NCI-H1436 (cell line): Measurements from ENCODE around the gene RAB1A.

ENCODE experiments used
- DNase-seq: peaks from one replicate; lab custom pipeline; 2025; lab: John Stamatoyannopoulos, UW

The RAB1A gene

DNA sequence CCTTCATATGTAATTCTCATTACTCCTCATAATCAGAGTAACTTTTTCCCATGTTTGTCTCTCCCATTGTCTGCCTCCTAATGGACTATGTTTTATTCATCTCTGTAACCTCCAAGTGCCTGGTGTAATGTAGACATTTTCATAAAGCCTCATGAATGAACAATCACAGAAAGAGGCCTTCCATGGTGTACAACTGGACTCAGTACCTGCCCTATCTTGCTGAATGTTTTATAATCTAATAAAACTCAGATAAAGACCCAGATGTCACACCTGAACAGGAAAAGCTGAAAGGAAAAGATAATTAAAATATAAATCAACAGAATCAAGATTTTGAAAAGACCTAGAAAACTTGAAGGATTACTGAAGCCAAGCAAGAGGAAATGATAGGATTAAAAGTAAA is 36.7 kb downstream of the RAB1A start:
- no peak for DNase-seq

DNA sequence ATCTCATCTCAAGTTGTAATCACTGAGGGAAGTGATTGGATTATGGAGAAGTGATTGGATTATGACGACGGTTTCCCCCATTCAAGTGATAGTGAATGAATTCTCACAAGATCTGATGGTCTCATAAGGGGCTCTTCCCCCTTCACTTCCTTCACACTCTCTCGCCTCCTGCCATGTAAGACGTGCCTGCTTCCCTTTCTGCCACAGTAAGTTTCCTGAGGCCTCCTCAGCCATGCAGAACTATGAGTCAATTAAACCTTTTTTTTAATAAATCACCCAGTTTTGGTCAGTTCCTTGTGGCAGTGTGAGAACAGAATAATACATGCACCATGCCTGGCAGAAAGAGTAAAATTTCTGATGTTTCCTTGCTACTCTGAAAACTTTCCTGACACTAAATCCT is 37.1 kb downstream of the RAB1A start:
- DNase-seq = no peak

DNA sequence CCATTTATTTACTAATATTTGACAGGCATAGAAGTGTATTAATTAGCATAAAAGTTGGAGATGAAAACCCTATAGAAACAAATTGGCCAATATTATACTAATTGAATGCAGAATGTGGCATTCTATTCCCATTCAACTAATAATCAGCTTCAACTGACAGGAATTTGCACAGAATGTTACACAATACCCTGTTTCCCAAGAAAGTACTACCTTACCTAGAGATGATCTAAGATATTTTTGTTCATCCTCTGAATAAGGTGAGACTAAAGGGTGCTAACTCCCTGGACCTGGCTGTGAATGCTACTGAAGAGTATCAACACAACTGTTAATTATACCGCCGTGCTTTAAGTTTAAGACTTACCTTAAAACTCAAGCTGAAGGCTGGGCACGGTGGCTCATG is 44.8 kb downstream of the RAB1A start:
- no peak for DNase-seq

DNA sequence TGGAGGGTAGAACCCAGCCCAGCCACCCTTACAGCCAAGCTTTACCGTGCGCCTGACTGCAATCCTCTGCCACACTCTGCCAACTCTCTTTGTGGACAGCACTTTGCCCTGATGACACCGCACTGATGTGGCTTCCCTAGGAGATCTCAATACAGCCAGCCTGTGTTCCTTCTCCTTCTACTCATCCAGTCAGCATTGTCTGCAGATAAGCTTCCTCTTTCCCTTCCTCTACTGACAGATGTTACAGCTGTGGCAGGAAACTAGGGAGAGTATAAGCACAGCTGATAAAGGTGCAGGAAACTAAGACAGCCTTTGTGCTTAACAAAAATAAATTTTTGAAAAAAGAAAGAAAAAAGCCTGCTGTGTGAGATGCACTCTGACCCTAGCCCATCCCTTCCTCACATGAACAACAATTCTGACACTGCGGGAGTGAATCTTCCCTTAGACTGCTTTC is 48.6 kb downstream of the RAB1A start:
- DNase-seq = no peak

DNA sequence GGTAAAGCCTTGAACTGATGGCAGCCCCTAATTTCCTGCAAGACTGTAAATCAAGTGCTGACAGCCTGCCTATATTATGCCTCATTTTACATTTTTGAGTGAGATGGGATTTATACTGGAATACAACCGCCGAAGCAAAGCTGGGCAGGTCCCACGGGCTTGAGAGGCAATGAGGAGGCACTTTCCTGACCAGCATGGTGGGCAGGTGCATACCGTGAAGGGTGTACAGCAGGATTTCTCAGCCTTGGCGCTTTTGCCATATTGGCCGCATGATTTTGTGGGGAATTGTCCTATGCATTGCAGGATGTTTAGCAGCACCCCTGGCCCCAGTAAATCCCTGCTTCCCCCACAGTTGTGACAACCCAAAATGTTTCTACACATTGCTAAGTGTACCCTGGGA is 50.9 kb downstream of the RAB1A start:
- DNase-seq = no peak

DNA sequence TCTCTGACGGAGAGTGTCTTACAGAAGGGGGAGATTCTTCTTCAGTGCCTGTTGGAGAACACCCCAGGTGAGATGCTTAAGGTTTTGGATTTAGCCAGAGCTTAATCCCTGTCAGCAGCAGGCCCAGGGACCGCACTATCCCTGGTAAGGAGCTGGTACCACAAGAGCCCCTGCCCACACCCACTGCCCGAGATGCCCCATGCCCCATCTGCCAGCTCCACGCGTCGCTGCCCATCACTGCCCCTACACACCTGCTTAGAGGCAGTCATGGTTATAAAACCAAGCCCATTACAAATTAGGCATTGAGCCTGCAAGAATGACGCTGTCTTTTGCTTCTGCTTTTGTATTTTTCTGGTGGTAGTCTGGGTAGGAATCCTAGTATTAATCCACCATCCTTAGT is 52.0 kb downstream of the RAB1A start:
- DNase-seq = no peak

DNA sequence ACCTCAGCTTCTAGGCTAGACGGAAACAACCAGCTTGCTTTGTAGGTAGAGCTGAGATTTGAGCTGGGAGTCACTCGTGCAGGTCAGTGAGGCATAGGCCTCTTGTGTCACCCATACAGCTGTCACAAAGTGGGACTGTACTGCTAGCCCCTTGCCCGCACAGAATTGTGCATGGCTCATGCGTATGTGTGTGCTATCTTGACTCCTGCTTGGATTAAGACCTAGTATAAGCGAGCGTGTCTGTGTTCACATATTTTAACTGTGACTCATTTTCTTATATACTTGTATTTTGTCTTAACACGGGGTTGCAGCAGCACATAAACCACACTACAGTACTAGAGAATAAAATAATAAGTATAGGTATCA is 53.6 kb downstream of the RAB1A start:
- no peak for DNase-seq

DNA sequence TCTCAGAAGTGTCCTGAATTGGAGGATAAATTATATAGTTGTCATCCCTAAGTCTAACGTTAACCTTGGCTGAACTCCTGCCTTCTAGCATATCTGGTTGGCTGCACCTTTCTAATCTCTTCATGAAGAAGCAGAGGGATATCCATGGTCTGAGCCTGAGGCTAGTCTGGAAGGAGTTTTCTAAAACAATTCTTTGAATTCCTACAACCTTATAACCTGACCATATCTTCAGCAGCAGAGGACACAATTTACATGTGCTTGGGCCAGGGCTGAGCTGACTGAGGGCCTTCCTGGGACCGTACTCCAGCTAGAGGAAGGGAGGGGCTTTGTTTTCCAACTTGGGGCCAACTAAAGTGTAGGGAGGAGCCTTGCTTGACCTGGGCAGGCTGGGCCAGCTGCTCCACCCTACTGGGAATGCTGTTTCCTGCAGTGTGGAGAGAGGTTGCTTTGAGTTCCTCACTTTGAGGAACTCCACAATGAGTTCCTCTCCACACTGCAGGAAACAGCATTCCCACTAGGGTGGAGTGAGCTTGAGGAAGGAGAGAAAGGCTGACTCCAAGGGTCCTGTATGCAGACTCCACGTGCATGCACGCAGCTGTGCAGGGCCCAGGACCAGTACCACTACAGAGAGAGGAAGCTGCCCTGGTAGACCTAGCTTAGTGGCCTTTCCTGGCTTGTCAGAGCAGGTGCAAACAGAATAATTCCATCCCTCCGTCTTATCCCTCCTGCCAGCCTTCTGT is 54.1 kb downstream of the RAB1A start:
- no peak for DNase-seq

DNA sequence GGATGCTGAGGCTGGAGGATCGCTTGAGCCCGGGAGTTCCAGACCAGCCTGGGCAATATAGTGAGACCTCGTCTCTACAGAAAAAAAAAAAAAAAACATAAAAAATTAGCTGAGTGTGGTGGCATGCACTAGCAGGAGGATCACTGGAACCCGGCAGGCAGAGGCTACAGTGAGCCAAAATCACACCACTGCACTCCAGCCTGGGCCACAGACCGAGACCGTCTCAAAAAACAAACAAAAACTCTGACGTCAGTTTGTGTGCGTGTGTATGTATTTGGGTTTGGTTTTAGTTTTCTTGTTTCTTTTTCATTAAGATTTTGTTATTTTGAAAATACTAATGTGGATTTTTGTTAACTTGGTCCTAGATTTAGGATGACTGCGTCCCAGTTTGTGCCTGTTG is 54.7 kb downstream of the RAB1A start:
- no peak for DNase-seq

DNA sequence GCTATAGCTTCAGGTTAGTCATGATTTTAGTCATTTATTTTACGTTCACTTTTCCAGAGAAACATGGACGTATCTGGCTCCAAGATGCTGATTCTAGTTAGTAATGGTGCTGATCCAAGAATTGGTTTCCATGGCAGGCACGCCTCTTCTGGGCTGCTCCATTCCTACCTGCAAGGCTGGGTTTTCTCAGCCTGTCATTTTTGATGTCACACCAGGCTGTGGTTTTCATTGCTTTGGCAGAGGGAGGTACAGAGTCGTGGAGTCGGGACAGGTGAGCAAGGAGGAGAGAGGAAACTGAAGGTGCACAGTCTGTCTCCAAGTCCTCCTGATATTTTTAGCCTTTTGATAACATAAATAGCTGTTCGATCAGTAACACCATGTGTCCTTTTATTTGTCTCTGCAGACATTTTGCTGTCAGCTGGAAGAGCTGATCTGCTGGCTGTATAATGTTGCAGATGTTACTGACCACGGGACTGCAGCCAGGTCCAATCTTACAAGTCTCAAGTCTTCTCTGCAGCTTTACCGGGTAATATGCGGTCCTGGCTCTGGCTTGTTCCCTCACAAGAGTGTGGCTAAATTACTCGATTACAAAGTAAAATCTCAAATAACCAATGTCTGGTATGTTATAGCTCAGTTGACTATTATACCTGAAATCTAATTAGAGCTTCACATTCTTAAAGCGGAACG is 55.9 kb downstream of the RAB1A start:
- no peak for DNase-seq

DNA sequence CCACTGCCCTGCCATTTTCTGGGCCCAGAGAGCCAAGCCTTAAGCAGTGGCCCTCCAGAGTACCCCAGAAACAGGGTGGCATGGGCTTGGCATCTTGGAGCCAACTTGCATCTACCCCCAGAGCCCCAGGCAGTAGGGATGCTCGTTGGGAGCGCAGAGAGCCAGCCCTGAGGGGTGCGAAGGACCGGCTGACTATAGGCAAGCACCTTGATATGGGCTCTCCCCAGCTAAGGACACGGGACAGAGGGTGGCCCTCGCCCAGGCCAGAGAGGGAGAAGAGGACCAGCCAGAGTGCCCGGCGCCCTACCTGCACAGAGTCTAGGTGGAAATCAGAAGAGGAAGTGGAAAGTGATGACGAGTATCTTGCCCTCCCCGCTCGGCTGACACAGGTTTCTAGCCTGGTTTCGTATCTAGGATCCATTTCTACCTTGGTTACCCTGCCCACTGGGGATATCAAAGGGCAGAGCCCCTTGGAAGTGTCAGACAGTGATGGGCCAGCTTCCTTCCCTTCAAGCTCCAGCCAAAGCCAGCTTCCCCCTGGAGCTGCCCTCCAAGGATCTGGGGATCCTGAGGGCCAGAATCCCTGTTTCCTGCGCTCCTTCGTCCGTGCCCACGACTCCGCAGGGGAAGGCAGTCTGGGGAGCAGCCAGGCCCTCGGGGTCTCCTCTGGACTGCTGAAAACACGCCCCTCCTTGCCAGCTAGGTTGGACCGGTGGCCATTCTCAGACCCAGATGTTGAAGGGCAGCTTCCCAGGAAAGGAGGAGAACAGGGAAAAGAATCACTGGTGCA is 57.5 kb downstream of the RAB1A start:
- DNase-seq = no peak

DNA sequence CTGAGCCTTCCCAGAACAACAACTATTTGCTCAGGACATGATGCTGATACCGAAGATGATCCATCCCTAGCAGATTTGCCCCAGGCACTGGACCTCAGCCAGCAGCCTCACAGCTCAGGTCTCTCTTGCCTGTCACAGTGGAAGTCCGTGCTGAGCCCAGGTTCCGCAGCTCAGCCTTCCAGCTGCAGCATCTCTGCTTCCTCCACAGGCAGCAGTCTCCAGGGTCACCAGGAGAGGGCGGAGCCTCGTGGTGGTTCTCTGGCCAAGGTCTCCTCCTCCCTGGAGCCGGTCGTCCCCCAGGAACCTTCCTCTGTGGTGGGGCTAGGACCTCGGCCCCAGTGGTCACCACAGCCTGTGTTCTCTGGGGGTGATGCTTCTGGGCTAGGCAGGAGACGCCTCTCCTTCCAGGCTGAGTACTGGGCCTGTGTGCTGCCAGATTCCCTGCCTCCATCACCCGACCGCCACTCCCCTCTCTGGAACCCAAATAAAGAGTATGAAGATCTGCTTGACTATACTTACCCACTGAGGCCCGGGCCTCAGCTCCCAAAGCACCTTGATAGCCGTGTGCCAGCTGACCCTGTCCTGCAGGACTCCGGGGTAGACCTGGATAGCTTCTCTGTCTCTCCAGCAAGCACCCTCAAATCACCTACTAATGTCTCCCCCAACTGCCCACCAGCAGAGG is 58.3 kb downstream of the RAB1A start:
- no peak for DNase-seq

DNA sequence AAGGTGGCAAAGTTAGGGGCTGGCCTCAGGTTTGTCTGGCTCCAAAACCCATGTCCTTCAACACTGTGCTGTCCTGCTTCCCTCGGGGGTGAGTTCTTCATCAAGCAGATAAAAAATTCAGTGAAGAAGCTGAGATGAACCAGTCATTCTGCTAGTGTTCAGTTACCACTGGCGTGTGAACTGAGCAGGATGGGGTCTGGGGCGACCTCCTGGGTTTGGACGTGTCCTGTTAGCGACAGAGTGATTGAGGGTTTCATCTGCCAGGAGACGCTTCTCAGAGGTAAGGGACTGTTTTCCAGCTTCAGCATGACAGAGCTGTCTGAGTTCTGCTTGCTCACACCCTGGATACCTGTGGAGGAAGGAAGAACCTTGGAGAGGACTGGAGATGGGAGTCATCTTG is 59.0 kb downstream of the RAB1A start:
- no peak for DNase-seq

DNA sequence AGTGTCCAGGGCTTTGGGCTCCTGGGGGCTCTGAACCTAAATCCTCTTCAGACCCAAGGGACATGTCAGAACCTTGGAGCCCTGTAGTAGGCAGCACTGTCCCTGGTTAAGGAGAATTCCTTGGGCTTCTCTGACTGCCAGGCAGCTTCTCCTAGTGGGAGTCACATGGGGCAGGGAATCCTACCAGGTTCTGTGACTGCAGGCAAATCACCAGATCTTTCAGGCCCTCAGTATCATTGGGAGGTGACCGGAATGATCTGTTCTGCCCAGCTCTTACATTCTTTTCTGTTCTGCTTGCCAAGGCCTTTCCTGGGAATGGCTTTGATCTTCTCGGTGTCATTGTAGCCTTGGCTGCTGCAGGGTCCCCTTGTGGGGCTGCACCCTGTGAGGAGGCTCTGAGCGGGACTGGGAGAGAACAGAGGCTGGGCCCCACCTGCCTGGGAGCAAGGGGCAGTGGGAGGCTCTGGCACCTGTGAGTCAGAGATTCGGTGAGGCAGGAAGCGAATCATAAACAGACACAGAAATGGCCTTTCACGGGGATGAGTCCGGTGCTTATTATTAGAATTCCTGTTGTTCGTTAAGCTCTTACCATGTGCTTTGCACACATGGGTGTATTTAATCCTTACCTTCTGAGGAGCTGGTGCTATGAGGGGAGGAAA is 59.6 kb downstream of the RAB1A start:
- DNase-seq = no peak

DNA sequence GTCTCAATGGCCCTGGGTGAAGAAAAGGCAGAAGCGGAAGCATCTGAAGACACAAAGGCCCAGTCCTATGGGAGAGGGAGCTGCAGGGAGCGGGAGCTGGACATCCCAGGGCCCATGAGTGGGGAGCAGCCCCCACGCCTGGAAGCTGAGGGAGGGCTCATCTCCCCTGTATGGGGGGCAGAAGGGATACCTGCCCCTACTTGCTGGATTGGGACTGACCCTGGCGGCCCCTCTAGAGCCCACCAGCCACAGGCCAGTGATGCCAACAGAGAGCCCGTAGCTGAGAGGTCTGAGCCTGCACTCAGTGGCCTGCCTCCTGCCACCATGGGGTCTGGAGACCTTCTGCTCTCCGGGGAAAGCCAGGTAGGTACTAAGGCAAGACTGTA is 60.5 kb downstream of the RAB1A start:
- no peak for DNase-seq

DNA sequence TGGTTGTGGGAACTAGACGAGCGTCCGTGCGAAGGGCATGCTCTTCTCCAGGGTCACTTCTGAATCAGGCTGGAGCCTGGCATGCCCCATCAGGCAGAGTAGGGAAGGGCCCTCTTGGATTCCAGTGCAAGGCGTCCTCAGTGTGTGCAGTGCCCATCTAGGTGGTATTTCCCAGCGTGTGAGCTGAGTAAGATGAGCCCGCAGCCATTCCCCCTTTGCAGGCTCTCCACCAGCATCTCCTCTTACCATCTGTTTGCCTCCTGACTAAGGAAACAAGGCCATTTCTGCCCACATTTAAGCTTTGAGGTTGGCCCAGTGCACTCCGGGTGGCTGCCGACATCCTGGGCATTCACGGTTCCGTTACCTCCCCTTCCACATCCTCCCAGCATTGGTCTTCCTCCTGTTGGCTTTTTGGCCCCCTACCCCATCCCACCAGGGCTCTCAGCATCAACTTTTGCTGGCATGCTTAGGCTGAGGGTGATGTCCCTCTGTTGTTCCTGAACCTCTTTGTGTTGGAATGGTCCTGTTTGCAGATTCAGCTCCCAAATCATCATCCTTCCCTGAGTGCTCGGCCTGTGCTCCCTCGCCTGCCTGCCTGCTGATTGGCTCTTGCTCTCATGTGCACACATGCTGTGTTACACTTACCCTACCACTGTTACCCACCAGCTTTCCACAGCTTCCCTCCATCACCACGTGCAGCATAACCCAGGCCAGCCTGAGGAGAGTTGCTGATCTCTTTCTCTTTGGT is 61.9 kb downstream of the RAB1A start:
- no peak for DNase-seq

DNA sequence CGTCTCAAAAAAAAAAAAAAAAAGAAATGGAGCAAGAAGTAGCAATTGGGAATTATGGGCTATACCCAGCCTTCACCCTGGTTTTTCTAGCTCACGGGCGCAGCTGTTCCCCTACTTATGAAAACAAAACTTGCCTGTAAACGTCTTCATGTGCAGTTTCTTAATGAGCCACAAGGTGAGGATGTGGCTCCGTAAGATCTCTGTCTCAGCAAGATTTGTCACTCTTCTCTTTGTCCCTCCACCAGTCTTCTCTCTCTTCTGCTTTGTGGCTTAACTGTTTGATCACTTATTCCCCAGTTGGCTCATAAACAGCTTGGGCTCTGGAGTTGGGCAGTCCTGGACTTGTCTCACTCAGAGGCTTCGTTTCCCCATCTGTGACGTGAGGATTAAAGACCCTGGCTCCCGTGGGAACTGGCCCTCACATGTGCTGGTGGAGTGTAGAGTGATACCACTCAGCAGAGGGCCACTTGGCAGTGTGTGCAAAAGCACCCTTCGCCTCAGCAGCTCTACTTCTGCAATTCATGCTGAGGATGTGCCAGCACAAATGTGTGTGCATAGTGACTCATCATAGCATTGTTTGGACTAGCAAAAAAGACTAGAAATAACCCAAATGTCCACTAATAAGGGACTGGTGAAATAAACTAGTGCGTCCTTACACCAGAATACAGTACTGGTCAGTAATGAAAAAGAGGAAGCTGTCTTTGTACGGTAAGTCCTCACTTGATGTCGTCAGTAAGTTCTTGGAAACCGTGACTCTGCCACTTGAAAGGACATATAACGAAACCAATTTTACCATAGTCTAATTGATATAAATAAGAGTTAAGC is 65.0 kb downstream of the RAB1A start:
- peak; percentile 64 for DNase-seq

DNA sequence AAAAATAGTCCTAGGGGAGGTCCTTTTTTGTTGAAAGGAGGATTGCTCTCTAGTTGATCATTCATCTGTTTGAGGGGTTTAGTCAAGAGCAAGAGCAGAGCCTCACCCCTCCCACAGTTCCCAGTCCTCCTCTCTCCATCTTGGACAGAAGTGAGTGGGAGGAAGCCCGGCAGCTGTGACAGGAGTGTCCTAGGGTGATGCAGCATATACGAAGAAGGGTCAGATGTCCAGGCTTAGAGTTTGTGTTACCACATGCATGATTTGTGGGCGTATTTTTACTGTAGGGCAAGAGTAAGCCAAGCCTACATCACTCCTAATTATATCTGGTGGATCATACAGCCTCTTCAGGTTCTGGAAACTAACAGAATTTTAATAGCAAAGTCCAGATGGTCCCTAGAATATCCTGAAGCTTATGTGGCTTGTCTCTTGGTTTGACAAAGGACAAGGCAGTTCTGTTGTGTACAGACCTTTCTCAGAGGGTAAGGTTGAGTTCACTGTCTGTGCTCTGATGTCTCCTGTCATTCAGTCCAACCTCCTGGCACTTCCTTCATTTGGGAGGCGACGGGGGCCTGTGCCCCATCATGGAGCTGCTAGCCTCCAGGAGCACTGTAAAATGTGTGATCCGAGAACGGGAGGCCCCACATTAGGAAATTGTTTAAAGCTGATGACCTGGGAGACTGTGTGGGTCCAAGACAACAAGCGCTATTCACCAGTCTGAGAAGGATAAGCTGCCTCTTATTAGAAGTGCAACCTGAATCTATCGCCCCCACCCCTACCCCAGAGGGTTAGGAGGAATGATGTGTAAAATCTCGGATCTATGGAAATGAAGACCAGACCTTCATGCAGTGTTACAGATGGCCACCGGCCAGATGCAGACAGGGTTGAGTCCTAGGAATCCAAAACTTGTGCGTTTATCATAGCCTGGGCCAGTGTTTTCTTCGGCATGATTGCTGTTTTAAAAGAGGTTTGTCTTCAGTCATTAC is 66.8 kb downstream of the RAB1A start:
- DNase-seq = no peak

DNA sequence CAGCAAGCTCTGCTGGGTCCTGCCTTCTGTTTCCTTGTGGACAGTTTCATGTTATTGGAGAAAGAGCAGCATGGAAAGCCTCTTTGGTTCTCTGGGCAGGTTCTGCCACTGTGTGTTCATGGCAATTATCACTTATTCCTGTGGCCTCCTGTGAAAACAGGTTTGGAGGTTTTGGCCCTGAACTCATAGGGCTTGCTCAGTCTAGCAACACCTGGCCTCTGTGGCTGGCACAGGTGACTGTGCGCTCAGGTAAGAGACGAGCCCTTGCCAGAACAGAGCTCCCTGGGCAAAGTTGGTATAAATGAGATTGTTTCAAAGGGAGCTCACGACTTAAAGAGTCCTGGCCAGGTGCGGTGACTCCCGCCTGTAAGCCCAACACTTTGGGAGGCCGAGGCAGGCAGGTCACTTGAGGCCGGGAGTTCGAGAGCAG is 68.0 kb downstream of the RAB1A start:
- no peak for DNase-seq
